ENCODE measurements around the gene AGAP4. TPM values are rescaled to one million over a fixed set of nuclear protein-coding genes. Genes with fewer than 3 reads are reported as not detected.
"Not testable (repeated sequence)": the region's sequence is repeated elsewhere in the genome, so short reads cannot be mapped to it uniquely, and the experiment has no call there.

Gene AGAP4
- total and polyA plus RNA-seq, 3 donors from 2014 or later: 23.0 to 42.9 (median 25.7) TPM

DNA sequence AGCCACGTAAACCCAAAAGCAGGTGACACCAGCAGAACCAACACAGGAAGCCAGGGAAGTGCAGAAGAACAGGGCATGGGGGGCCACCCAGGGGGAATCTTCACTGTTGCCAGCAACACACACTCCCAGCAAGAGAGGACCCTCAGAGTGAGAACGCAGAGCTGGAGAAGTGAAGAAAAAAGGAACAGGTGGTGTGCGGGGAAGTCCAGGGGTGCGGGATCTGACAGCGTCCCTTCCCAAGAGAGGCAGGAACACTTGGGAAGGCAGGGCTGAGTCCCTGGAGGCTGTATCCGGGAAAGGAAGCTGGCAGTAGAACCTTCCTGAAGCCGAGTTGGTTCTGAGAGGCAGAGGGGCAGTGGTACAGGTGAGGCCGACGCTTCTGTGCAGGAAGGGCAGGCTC lies 27.7 kb downstream of the AGAP4 start:
- Histone ChIP-seq H3K36me3 (ENCODE audit: low read depth, missing control alignments) (no peaks in the 10 kb centered on the region), H3K27ac (no peak overlapping the region), H3K4me1 (no peaks in the 10 kb centered on the region), H3K4me3 (no peak overlapping the region), H3K27me3 (no peaks in the 10 kb centered on the region), H3K9me3 (no peaks in the 10 kb centered on the region)
- DNase-seq: no peak
- WGBS, 2 donors: 71 to 76% methylated on average over 9 of the region's 9 CpGs
- TF ChIP-seq, protein P1, sequence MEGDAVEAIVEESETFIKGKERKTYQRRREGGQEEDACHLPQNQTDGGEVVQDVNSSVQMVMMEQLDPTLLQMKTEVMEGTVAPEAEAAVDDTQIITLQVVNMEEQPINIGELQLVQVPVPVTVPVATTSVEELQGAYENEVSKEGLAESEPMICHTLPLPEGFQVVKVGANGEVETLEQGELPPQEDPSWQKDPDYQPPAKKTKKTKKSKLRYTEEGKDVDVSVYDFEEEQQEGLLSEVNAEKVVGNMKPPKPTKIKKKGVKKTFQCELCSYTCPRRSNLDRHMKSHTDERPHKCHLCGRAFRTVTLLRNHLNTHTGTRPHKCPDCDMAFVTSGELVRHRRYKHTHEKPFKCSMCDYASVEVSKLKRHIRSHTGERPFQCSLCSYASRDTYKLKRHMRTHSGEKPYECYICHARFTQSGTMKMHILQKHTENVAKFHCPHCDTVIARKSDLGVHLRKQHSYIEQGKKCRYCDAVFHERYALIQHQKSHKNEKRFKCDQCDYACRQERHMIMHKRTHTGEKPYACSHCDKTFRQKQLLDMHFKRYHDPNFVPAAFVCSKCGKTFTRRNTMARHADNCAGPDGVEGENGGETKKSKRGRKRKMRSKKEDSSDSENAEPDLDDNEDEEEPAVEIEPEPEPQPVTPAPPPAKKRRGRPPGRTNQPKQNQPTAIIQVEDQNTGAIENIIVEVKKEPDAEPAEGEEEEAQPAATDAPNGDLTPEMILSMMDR (IDR thresholded peaks at IDR 0.05): no peak
- TF ChIP-seq POLR2A (IDR thresholded peaks at IDR 0.05): no peak
- intact Hi-C loops (cut with DNase I; ENCODE audit: low total_unique reads): no loop called here

DNA sequence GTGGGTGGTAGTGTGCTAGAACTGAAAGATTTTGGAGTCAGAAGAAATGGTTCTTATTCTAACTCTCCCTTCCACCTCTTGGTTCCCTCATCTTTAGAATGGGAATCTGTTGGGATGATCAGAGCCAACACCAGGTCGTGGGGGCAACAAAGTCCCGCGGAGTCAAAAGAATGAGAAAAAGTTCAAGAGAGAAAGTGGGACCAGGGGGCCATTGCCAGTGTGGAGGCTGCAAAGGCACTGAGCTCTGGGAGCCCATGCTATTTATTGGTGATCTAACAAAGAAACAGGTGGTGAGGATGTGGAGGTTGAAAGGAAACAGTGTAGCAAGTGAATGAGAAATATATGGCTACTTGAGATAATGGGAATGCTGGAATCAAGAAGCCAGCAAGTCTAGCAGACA lies 29.4 kb downstream of the AGAP4 start:
- no peaks in the 10 kb centered on the region for H3K27me3 ChIP-seq
- H3K36me3 ChIP-seq (ENCODE audit: low read depth, missing control alignments): no peaks in the 10 kb centered on the region
- no peak for DNase-seq
- TF ChIP-seq, protein P1 (IDR thresholded peaks at IDR 0.05): no peak
- no peak for TF ChIP-seq POLR2A (IDR thresholded peaks at IDR 0.05)
- no peak overlapping the region for H3K4me3 ChIP-seq
- no peaks in the 10 kb centered on the region for H3K9me3 ChIP-seq
- 90 to 91% methylated on average over 3 of the region's 3 CpGs for WGBS, 2 donors
- H3K4me1 ChIP-seq: no peaks in the 10 kb centered on the region
- intact Hi-C loops (cut with DNase I; ENCODE audit: low total_unique reads): no loop called here
- H3K27ac ChIP-seq: no peak overlapping the region

DNA sequence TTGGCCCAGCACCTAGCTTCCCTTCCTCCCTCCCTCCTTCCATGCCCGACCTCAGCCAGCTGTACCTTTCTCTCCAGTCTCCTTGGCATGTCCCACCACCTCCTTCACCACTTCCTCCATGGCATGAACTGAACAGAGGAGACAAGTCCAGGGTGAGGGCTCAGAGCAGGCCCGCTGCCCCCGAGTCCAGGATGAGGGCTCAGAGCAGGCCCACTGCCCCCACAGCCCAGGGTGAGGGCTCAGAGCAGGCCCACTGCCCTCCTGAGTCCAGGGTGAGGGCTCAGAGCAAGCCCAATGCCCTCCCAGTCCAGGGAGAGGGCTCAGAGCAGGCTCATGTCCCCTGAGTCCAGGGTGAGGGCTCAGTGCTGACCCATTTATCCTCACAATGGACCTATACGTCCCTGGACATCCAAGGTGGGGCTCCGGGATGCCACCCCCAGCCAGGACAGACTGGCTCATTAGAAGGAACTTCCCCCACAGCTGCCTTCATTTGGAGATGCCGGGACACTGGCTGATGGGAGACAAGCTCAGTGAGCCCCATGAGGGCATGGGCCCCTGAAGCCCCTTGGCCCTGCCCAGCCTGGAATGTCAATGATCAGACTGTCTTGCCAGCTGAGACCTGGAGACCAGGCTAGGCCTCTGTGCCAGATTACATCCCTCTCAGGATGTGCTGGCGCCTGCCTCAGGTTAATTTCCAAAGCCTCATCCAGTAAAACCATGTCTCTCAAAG lies 30.0 kb downstream of the AGAP4 start:
- no peaks in the 10 kb centered on the region for H3K36me3 ChIP-seq (ENCODE audit: low read depth, missing control alignments)
- H3K27ac ChIP-seq: no peak overlapping the region
- intact Hi-C loops (cut with DNase I; ENCODE audit: low total_unique reads): no loop called here
- H3K4me1 ChIP-seq: no peaks in the 10 kb centered on the region
- no peak overlapping the region for H3K4me3 ChIP-seq
- WGBS, 2 donors: 92 to 95% methylated on average over 2 to 7 of the region's 7 CpGs
- TF ChIP-seq, protein P1 (IDR thresholded peaks at IDR 0.05): no peak
- no peak for TF ChIP-seq POLR2A (IDR thresholded peaks at IDR 0.05)
- no peak for DNase-seq
- H3K27me3 ChIP-seq: no peaks in the 10 kb centered on the region
- no peaks in the 10 kb centered on the region for H3K9me3 ChIP-seq

DNA sequence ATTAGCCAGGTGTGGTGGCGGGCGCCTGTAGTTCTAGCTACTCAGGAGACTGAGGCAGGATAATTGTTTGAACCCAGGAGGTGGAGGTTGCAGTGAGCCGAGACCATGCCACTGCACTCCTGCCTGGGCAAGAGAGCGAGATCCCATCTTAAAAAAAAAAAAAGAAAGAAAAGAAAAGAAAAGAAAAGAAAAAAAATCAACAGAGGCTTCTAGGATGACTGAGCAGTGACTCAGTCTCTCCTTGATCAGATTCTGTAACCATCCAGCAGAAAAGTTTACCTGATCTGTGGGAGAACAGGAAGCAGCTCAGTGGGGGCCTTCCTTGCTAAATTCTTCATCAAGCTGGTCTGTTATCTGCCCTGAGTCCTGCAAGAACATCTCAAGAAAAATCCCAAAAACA lies 33.2 kb downstream of the AGAP4 start:
- H3K4me3 ChIP-seq; H3K27me3 ChIP-seq; intact Hi-C loops (cut with DNase I; ENCODE audit: low total_unique reads); H3K9me3 ChIP-seq; H3K4me1 ChIP-seq; DNase-seq; H3K27ac ChIP-seq; H3K36me3 ChIP-seq (ENCODE audit: low read depth, missing control alignments): not testable (repeated sequence)
- WGBS, 2 donors: 94 to 96% methylated on average over 4 of the region's 4 CpGs

DNA sequence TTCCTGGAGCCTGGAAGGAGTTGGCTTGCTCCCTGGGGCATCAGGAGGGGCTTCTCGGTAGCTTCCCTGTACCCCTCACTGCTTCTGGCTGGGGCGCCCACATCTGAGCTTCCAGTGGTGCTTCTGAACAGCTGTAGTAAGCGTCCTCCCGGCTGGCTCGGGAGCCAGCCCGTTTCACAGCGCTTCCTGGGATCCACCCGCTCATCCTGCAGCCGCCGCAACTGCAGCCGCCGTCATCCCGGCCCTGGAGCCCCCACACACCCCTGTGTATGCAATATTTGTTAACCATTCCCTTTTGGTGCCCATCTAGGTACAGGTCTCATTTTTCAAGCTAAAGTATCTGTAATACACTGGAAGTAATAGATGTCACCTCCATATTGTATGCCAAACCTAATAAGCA lies 34.3 kb downstream of the AGAP4 start:
- intact Hi-C loops (cut with DNase I; ENCODE audit: low total_unique reads); H3K27me3 ChIP-seq; H3K4me1 ChIP-seq; H3K4me3 ChIP-seq; H3K9me3 ChIP-seq; DNase-seq; H3K36me3 ChIP-seq (ENCODE audit: low read depth, missing control alignments); H3K27ac ChIP-seq: not testable (repeated sequence)
- 68 to 76% methylated on average over 13 of the region's 13 CpGs for WGBS, 2 donors

DNA sequence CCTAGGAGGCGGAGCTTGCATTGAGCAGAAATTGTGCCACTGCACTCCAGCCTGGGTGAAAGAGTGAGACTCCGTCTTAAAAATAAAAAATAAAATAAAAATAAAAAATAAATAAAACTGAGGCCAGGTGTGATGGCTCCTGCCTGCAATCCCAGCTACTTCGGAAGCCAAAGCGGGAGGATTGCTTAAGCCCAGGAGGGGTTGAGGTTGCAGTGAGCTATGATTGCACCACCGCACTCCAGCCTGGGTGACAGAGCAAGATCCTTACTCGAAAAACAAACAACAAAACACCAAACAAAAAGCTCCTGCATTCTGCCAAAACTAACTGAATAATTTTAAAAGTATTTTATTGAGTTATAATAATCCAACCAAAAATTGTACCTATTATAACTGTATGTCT lies 36.2 kb downstream of the AGAP4 start:
- H3K27me3 ChIP-seq: no peaks in the 10 kb centered on the region
- H3K4me3 ChIP-seq: no peak overlapping the region
- 89 to 91% methylated on average over 6 of the region's 6 CpGs for WGBS, 2 donors
- intact Hi-C loops (cut with DNase I; ENCODE audit: low total_unique reads): no loop called here
- DNase-seq: no peak
- no peaks in the 10 kb centered on the region for H3K4me1 ChIP-seq
- H3K9me3 ChIP-seq: no peaks in the 10 kb centered on the region
- no peak overlapping the region for H3K27ac ChIP-seq
- no peaks in the 10 kb centered on the region for H3K36me3 ChIP-seq (ENCODE audit: low read depth, missing control alignments)
- TF ChIP-seq, protein P1 (IDR thresholded peaks at IDR 0.05): no peak
- no peak for TF ChIP-seq POLR2A (IDR thresholded peaks at IDR 0.05)
